GM21576 (cell line): ENCODE data around the gene AGO4.
A peak's percentile ranks its signal among the peaks of the same experiment; 100 is the strongest.
"Not testable (repeated sequence)": the region's sequence is repeated elsewhere in the genome, so short reads cannot be mapped to it uniquely, and the experiment has no call there.

Experiments
- ATAC-seq: cut with Tn5 transposase; IDR thresholded peaks from one replicate; pipeline ENCODE4 v1.9.1; 2021; ENCODE audit warnings: mild to moderate bottlenecking, moderate library complexity; ENCODE audit not compliant: unreplicated experiment

Gene AGO4

GRCh38 chr1:35807614-35808449, at the start of gene AGO4:
AGO4 (plus strand) TSS chr1:35808016; CDS start chr1:35808417, 401 bp downstream.
- no peak for ATAC-seq

GRCh38 chr1:35762141-35762540, 45.7 kb upstream of the AGO4 start:
- no peak for ATAC-seq

GRCh38 chr1:35763201-35763600, 44.6 kb upstream of the AGO4 start:
- no peak for ATAC-seq

GRCh38 chr1:35764283-35764682, 43.5 kb upstream of the AGO4 start:
- no peak for ATAC-seq

- no peak for ATAC-seq
Observed at GRCh38 chr1:35768350-35769187, 39.2 kb upstream of the AGO4 start.

- ATAC-seq: peak; percentile 75
Observed at GRCh38 chr1:35769188-35769758, 38.5 kb upstream of the AGO4 start.

GRCh38 chr1:35773711-35774110, 34.1 kb upstream of the AGO4 start:
- ATAC-seq: no peak

GRCh38 chr1:35776172-35776571, 31.6 kb upstream of the AGO4 start:
- not testable (repeated sequence) for ATAC-seq

- ATAC-seq: no peak
Observed at GRCh38 chr1:35777109-35777508, 30.7 kb upstream of the AGO4 start.

- ATAC-seq: no peak
Observed at GRCh38 chr1:35783055-35783583, 24.7 kb upstream of the AGO4 start.

GRCh38 chr1:35784364-35784763, 23.5 kb upstream of the AGO4 start:
- ATAC-seq: not testable (repeated sequence)

- ATAC-seq: no peak
Observed at GRCh38 chr1:35788139-35788538, 19.7 kb upstream of the AGO4 start.

- no peak for ATAC-seq
Observed at GRCh38 chr1:35790670-35791069, 17.1 kb upstream of the AGO4 start.

GRCh38 chr1:35795295-35795694, 12.5 kb upstream of the AGO4 start:
- no peak for ATAC-seq

GRCh38 chr1:35797380-35797779, 10.4 kb upstream of the AGO4 start:
- no peak for ATAC-seq

- ATAC-seq: not testable (repeated sequence)
Observed at GRCh38 chr1:35798019-35798418, 9.8 kb upstream of the AGO4 start.

GRCh38 chr1:35800167-35800887, 7.5 kb upstream of the AGO4 start:
- ATAC-seq: not testable (repeated sequence)

- no peak for ATAC-seq
Observed at GRCh38 chr1:35808450-35809113, 766 bp downstream of the AGO4 start.

- ATAC-seq: no peak
Observed at GRCh38 chr1:35809114-35810095, 1.6 kb downstream of the AGO4 start.
